Stimulated activated CD8-positive, alpha-beta memory T cell treated with anti-CD3 and anti-CD28 coated beads, Interleukin-15, amount 100 ng/mL, for 24 hours (primary cell): ENCODE results near the gene PPP1R12B.
"Not testable (repeated sequence)": the region's sequence is repeated elsewhere in the genome, so short reads cannot be mapped to it uniquely, and the experiment has no call there.

Experiments used
- DNase-seq: peaks from one replicate; pipeline ENCODE4 v3.0.0-alpha.2; 2020; ENCODE audit warnings: low read depth

The PPP1R12B gene

GRCh38 chr1:202584707-202585589 is 236.4 kb downstream of the PPP1R12B start:
- no peak for DNase-seq

- DNase-seq: no peak
Observed at GRCh38 chr1:202585590-202585933, 237.1 kb downstream of the PPP1R12B start.

- no peak for DNase-seq
Observed at GRCh38 chr1:202586018-202586821, 237.7 kb downstream of the PPP1R12B start.

GRCh38 chr1:202586871-202587270 is 238.4 kb downstream of the PPP1R12B start:
- DNase-seq: no peak

GRCh38 chr1:202587859-202588485 is 239.5 kb downstream of the PPP1R12B start:
- no peak for DNase-seq

- no peak for DNase-seq
Observed at GRCh38 chr1:202588503-202589189, 240.1 kb downstream of the PPP1R12B start.

GRCh38 chr1:202589190-202589930 is 240.9 kb downstream of the PPP1R12B start:
- no peak for DNase-seq

GRCh38 chr1:202590126-202590525 is 241.6 kb downstream of the PPP1R12B start:
- DNase-seq: no peak

GRCh38 chr1:202590975-202591411 is 242.5 kb downstream of the PPP1R12B start:
- no peak for DNase-seq

GRCh38 chr1:202591515-202591914 is 243.0 kb downstream of the PPP1R12B start:
- no peak for DNase-seq

- DNase-seq: no peak
Observed at GRCh38 chr1:202592146-202592545, 243.6 kb downstream of the PPP1R12B start.

GRCh38 chr1:202593845-202594244 is 245.3 kb downstream of the PPP1R12B start:
- no peak for DNase-seq

- DNase-seq: no peak
Observed at GRCh38 chr1:202596638-202597037, 248.1 kb downstream of the PPP1R12B start.

- DNase-seq: no peak
Observed at GRCh38 chr1:202597090-202597761, 248.7 kb downstream of the PPP1R12B start.

GRCh38 chr1:202599669-202600431 is 251.4 kb downstream of the PPP1R12B start:
- DNase-seq: no peak

GRCh38 chr1:202600432-202601041 is 252.0 kb downstream of the PPP1R12B start:
- DNase-seq: no peak

- DNase-seq: no peak
Observed at GRCh38 chr1:202603435-202603834, 254.9 kb downstream of the PPP1R12B start.

- no peak for DNase-seq
Observed at GRCh38 chr1:202605515-202605914, 257.0 kb downstream of the PPP1R12B start.

GRCh38 chr1:202612036-202612435 is 263.5 kb downstream of the PPP1R12B start:
- DNase-seq: not testable (repeated sequence)
